SH-SY5Y (cell line): Measurements from ENCODE around the gene UGT1A10.

Experiments used
- GATA2 ChIP-seq: IDR thresholded peaks from 2 replicates; pipeline ENCODE4 v1.6.1; 2011; ENCODE audit warnings: mild to moderate bottlenecking, low read depth, low read length
- GATA3 ChIP-seq: IDR thresholded peaks from 2 replicates; pipeline ENCODE4 v1.6.1; 2011; ENCODE audit warnings: low read depth, mild to moderate bottlenecking, low read length, moderate library complexity

- TF ChIP-seq GATA2 (no peak), GATA3 (no peak)
Measured at GRCh38 chr2:233643128-233643527, 6.9 kb downstream of the UGT1A10 start.
